ENCODE results near the gene ARHGEF10L. TPM values are rescaled to one million over a fixed set of nuclear protein-coding genes. Genes with fewer than 3 reads are reported as not detected.

ARHGEF10L gene
- total RNA-seq, 3 donors from 2014 or later (not counting 1 experiment from before 2014, with no cell fraction given), result 0.70 to 1.7 (median 0.94) TPM

- H3K27ac Mint-ChIP-seq, result no peak overlapping the region
- ATAC-seq (no peak), DNase-seq (no peak)
- no peaks in the 10 kb centered on the region for H3K27me3 Mint-ChIP-seq (ENCODE audit: low read depth in 2 of 2)
- intact Hi-C loops (cut with micrococcal nuclease), result no loop called here
- H3K9me3 Mint-ChIP-seq, result no peaks in the 10 kb centered on the region
- H3K4me1 ChIP-seq (ENCODE audit: control insufficient read depth, insufficient read depth, low read length), result peaks cover 42% of the 10 kb centered on the region
- H3K36me3 ChIP-seq (ENCODE audit: control insufficient read depth, insufficient read depth, low read length), result no peaks in the 10 kb centered on the region
- H3K27me3 ChIP-seq (ENCODE audit: control insufficient read depth, insufficient read depth, low read length), result no peaks in the 10 kb centered on the region
- H3K4me3 ChIP-seq (ENCODE audit: low read length), result no peak overlapping the region
- no peaks in the 10 kb centered on the region for H3K9me3 ChIP-seq (ENCODE audit: control insufficient read depth, insufficient read depth, low read length)
- no peaks in the 10 kb centered on the region for H3K36me3 Mint-ChIP-seq
- no peak overlapping the region for H3K27ac ChIP-seq (ENCODE audit: low read length)
- no peaks in the 10 kb centered on the region for H3K4me1 Mint-ChIP-seq
- no peak for TF ChIP-seq CTCF (IDR thresholded peaks at IDR 0.05)
- H3K4me3 Mint-ChIP-seq, result no peak overlapping the region
- 88% methylated on average over 8 of the region's 8 CpGs for whole genome bisulfite sequencing (ENCODE audit: insufficient coverage)
Measured at GRCh38 chr1:17633654-17634053, 94.2 kb downstream of the ARHGEF10L start.

GRCh38 chr1:17635276-17635675, 95.8 kb downstream of the ARHGEF10L start:
- Mint-ChIP-seq H3K4me1 (no peaks in the 10 kb centered on the region), H3K36me3 (no peaks in the 10 kb centered on the region), H3K27me3 (ENCODE audit: low read depth in 2 of 2) (no peaks in the 10 kb centered on the region), H3K27ac (no peak overlapping the region), H3K4me3 (no peak overlapping the region), H3K9me3 (no peaks in the 10 kb centered on the region)
- Histone ChIP-seq H3K27me3 (ENCODE audit: control insufficient read depth, insufficient read depth, low read length) (no peaks in the 10 kb centered on the region), H3K4me3 (ENCODE audit: low read length) (no peak overlapping the region), H3K36me3 (ENCODE audit: control insufficient read depth, insufficient read depth, low read length) (no peaks in the 10 kb centered on the region), H3K4me1 (ENCODE audit: control insufficient read depth, insufficient read depth, low read length) (peaks cover 38% of the 10 kb centered on the region), H3K9me3 (ENCODE audit: control insufficient read depth, insufficient read depth, low read length) (no peaks in the 10 kb centered on the region), H3K27ac (ENCODE audit: low read length) (no peak overlapping the region)
- WGBS (ENCODE audit: insufficient coverage), result 73% methylated on average over 5 of the region's 5 CpGs
- intact Hi-C loops (cut with micrococcal nuclease), result no loop called here
- DNase-seq (no peak), ATAC-seq (no peak)
- no peak for TF ChIP-seq CTCF (IDR thresholded peaks at IDR 0.05)

- Mint-ChIP-seq H3K27ac (no peak overlapping the region), H3K27me3 (ENCODE audit: low read depth in 2 of 2) (no peaks in the 10 kb centered on the region), H3K4me1 (no peaks in the 10 kb centered on the region), H3K36me3 (no peaks in the 10 kb centered on the region), H3K4me3 (no peak overlapping the region), H3K9me3 (no peaks in the 10 kb centered on the region)
- DNase-seq, result peak in 1 of 2 donors; percentile 22
- Histone ChIP-seq H3K27ac (ENCODE audit: low read length) (no peak overlapping the region), H3K36me3 (ENCODE audit: control insufficient read depth, insufficient read depth, low read length) (no peaks in the 10 kb centered on the region), H3K4me1 (ENCODE audit: control insufficient read depth, insufficient read depth, low read length) (peaks cover 33% of the 10 kb centered on the region), H3K27me3 (ENCODE audit: control insufficient read depth, insufficient read depth, low read length) (no peaks in the 10 kb centered on the region), H3K9me3 (ENCODE audit: control insufficient read depth, insufficient read depth, low read length) (no peaks in the 10 kb centered on the region), H3K4me3 (ENCODE audit: low read length) (no peak overlapping the region)
- ATAC-seq, result peak in 2 of 3 donors; percentile 18 to 33
- intact Hi-C loops (cut with micrococcal nuclease), result no loop called here
- 57% methylated on average over 9 of the region's 9 CpGs for whole genome bisulfite sequencing (ENCODE audit: insufficient coverage)
- TF ChIP-seq CTCF (IDR thresholded peaks at IDR 0.05), result no peak
Measured at GRCh38 chr1:17635811-17636210, 96.3 kb downstream of the ARHGEF10L start.

GRCh38 chr1:17636612-17637011, 97.1 kb downstream of the ARHGEF10L start:
- no peak overlapping the region for H3K4me3 ChIP-seq (ENCODE audit: low read length)
- H3K27ac Mint-ChIP-seq, result no peak overlapping the region
- H3K9me3 ChIP-seq (ENCODE audit: control insufficient read depth, insufficient read depth, low read length), result no peaks in the 10 kb centered on the region
- ATAC-seq, result no peak
- no peaks in the 10 kb centered on the region for H3K36me3 ChIP-seq (ENCODE audit: control insufficient read depth, insufficient read depth, low read length)
- H3K27me3 Mint-ChIP-seq (ENCODE audit: low read depth in 2 of 2), result no peaks in the 10 kb centered on the region
- 72% methylated on average over 3 of the region's 3 CpGs for WGBS (ENCODE audit: insufficient coverage)
- TF ChIP-seq CTCF (IDR thresholded peaks at IDR 0.05), result no peak
- no peaks in the 10 kb centered on the region for H3K27me3 ChIP-seq (ENCODE audit: control insufficient read depth, insufficient read depth, low read length)
- no peaks in the 10 kb centered on the region for H3K4me1 Mint-ChIP-seq
- H3K9me3 Mint-ChIP-seq, result no peaks in the 10 kb centered on the region
- H3K27ac ChIP-seq (ENCODE audit: low read length), result no peak overlapping the region
- intact Hi-C loops (cut with micrococcal nuclease), result no loop called here
- no peak overlapping the region for H3K4me3 Mint-ChIP-seq
- peaks cover 28% of the 10 kb centered on the region for H3K4me1 ChIP-seq (ENCODE audit: control insufficient read depth, insufficient read depth, low read length)
- H3K36me3 Mint-ChIP-seq, result no peaks in the 10 kb centered on the region
- no peak for DNase-seq
